HK-2 (cell line): ENCODE measurements around the gene DEFB123.

Source experiments
- DNase-seq: peaks from one replicate; pipeline ENCODE4 v3.0.0-alpha.2; 2018; ENCODE audit not compliant: unreplicated experiment

Gene DEFB123

DNA sequence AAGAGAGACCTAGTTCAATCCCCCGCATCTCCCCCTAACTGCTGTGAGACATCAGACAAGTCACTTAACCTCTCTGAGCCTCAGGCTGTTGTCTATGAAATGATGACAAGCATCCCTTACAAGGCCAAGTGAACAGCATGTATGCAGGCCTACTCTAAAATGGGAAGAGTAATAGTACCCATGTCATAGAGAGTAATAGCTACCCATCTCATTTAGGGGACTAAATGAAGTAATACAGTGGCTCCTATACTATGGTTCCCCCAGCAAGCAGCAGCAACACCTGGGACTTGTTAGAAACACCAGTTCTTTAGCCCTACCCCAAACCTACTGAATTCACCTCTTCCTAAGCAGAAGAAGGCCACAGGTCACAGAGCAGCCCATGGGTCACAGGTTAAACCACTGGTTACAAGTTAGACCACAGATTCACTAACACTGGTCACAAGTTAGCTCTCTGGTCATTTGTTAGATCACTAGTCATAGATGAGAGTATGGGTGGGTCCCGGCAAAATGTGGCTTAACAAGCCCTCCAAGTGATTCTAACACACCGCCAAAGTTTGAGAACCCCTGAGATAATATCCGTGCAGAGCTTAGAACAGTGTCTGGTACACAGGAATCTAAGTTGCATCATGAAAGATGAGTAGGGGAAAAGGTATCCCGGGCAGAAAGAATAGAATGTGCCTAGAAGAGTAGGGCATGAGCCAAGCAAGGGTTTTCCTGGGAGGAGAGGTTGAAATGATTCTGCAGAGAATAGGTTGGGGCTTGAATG lies 33.1 kb downstream of the DEFB123 start:
- DNase-seq = no peak

DNA sequence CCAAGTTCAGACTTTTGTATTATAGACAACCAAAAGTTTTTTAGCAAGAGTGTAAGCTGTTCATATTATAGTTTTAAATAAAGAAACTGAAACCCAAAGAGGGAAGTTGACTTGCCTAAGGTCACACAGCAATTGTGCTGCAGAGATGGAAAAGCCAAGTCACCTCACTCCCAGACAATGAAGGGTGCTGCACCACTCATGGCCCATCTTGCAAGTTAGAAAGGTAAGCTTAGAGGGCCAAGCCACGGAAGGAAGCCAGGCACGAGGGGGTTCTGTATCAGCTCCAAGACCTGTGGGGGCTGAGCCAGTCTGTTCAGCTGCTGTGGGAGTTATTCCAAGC lies 33.6 kb downstream of the DEFB123 start:
- DNase-seq = no peak

DNA sequence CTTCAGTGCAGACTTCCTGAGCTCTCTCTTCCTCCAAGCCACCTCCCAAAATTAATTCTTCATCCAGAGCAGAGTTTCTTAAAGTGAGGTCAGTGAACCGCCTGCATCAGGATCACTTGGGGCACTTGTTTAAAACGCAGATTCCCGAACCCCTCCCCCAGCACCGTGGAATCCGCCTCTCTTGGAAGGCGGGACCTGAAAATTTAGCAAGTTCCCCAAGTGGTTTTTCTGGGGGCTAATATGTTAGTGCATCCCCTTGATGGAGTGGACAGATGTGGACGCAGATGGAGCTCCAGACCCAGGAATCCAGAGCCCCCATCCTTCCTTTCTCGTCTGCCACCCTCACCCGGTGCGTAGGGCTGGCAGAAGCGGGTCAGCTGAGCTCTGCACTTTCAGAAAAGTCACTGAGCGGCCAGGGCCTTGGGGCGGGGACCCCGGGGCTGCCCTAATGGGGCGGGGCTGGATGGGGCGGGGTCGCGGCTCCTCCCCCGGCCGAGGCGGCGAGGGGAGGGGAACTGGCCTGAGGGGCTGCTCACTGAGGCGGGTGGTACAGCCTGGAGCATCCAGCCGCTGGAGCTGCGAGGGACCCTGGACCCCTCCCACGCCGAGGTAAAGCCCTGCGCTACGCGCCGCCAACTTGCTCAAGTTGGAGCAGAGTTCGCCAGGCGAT lies 34.5 kb downstream of the DEFB123 start, which contains the start of the genes DEFB124 and REM1:
Gene DEFB124, minus strand, starts transcription at position 370 of the 670 bp plus-strand sequence. CDS start 2,114 bp downstream, outside the sequence.
Gene REM1, plus strand, starts transcription at position 531 of the 670 bp plus-strand sequence. CDS start 1,158 bp downstream, outside the sequence.
- no peak for DNase-seq

DNA sequence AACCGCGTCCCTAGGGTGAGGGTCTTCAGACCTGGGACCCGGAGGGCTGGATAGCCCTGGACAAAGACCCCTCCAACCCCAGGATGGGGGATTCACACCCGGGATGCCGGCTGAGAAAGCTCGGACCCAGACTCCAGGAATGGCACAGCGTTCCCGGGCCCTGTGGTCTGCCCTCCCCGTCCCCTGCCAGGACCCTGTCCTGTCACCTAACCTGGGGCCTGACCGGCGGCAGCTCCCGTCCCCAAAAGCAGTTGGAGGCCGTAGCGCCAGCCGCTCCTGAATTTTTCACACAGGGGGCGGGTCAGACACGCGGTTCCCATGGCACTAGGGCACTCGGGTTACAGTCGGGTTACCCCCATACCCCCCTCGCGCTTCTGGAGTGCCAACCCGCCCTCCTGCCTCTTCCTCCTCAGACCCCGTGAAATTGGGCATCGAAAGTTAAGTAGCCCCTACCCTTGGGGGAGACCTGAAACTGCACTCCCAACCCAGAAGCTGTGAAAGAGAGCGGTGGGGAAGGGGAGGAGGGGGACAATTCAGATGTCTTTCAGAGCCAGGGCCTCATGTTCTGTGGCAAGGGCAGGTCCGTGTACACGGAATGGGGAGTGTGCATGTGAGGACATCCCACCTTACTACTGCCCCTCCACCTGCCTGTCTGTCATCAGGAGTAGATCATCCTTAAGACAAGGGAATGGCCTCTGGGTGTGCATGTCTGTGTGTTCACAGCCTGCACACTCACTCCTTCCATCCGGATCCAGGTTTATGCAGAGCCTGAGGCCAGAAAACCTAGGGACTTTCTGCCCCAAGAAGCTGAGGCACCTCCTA lies 35.3 kb downstream of the DEFB123 start:
- DNase-seq = no peak

DNA sequence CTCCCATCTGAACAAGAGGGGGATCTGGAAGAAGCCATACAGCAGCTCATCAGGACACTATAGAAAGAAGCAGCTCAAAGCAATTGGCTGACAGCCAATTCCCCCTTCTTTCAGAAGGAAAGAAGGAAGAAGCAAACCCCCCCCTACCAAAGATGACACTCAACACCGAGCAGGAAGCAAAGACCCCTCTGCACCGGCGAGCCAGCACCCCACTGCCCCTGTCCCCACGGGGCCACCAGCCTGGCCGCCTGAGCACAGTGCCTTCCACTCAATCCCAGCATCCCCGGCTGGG lies 35.8 kb downstream of the DEFB123 start:
- DNase-seq = no peak

DNA sequence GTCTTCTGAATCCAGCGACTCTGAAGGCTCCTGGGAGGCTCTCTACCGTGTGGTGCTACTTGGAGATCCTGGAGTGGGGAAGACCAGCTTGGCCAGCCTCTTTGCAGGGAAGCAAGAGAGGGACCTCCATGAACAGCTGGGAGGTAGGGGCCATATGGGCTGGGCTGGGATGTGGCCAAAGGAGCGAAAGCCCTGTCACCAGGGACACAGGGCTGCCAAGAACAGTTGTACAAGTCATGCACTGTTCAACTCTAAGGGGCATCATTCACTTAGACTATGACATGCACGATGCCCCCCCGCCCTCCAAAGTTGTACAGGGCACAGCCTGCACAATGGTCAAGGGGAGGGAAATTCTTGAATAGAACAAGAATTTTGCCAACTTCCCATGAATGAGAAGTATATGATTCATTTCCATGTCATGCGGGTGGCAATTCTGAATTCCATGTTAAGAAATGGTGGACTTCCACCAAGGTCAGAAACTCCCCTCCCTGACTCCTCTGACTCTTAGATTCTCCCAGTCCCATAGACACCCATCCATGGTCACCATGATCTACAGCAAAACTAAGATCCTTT lies 36.3 kb downstream of the DEFB123 start:
- DNase-seq = no peak

DNA sequence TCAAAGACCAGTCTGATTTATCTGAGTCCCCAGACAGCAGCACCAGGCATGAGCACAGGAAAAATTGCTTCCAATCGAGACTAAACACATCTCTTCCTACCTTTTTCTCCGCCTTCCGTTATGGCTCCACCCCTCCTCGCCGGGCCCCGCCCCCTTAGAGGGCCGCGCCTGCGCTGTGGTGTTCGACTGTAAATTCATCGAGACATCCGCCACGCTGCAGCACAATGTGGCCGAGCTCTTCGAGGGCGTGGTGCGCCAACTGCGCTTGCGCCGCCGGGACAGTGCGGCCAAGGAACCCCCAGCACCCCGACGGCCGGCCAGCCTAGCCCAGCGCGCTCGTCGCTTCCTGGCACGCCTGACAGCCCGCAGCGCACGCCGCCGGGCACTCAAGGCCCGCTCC lies 43.6 kb downstream of the DEFB123 start:
- DNase-seq = no peak

DNA sequence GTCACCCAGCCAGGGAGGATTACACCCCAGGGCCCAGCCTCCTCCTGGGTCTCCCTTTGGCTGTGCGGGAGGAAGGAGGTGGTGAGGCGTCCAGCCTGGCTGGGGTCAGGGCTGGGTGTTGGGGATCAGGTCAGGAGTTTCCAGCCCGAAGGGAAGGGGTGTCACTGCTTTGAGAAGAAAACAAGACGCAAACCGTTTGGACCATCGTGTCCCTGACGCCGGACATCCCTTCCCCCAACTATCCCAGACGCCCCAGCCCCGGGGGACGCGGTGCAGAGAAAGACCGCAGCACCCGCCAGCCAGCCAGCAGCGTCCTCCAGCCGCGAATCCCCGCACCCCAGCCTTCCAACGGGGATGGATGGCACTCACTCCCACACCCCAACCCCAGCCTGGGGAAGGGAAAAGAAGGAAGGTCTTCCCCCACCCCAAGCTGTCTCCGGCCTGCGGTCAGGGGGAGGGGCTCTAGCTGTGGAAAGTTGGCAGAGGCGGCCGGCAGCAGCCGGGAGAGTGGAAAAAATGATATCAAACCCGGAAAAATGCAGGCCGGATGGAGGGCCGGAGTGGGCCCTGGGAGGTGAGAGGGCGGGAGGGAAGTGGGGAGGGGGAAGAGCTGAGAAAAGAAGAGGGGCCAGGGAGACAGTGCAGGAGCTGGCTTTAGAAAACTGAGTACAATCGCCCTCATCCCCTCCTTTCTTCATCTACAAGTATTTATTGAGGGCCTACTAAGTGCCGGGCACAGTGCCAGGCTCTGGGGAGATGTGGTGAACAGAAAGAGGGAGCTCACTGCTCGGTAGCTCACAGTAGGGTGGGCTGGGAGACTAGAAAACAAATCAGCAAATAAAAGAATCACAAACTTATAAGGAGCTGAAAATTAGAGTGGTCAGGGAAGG lies 45.3 kb downstream of the DEFB123 start:
- peak; percentile 53 for DNase-seq

DNA sequence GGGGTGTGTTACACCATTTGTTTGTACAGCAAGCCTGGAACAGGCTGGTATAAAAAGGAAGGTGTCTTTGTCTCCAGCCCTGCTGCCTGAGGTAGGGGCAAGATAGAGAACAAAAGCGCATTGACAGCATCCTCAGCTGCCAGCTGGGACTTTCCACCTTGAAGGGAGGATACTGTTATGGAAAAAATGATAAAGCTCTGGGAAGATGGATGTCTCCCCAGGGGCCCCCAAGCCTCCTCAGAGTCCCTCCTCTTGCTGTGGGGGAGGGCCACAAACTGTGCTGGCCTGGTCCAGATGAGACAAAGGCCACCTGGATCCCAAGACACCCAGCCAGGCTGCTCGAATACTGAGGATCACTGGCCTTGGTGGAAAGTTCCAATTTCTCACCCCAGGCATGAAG lies 47.7 kb downstream of the DEFB123 start:
- DNase-seq = no peak

DNA sequence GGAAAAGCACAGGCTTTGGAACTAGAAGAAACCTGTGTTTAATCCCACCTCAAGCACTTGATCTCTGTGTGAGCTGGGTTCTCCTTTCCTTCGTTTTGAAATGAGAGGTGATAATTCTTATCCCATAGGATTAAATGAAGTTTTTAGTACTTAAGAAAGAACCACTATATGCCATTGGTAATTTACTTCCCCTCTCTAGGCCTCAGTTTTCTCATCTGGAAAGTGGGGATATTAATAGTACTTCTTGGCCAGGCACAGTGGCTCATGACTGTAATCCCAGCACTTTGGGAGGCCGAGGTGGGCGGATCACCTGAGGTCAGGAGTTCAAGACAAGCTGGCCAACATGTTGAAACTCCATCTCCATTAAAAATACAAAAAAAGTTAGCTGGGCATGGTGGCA lies 48.7 kb downstream of the DEFB123 start:
- no peak for DNase-seq

DNA sequence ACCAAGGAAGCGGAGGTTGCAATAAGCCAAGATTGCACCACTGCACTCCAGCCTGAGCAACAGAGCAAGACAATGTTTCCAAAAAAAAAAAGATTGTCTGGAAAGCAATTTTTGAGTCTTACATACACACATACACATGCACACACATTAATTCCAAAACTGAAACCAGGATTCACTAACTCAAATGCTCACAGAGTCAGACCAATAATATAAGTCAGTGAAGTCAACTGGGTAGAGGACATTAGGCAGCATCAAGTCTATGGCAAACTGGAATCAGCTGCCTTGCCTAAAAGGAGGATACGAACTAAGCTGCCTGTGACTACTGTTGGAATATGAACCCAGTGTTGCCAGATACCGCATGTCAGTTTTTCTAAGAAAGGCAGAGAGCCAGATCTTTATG lies 50.3 kb downstream of the DEFB123 start:
- no peak for DNase-seq

DNA sequence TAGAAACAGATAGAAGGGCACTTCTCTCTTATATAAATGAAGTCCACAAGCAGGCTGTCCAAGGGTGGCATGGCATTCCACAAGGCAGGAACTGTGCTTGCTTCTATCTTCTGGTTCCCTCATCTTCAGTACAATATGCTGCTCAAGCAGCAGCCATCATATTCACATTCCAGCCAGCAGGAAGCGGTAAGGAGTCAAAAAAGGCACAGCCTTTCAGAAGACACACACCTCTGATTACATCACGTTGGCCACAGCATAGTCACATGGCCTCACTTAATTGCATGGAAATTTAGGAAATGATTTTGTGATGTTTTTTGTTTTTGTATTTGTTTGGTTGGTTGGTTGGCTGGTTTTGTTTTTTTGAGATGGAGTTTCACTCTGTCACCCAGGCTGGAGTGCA lies 53.7 kb downstream of the DEFB123 start:
- no peak for DNase-seq

DNA sequence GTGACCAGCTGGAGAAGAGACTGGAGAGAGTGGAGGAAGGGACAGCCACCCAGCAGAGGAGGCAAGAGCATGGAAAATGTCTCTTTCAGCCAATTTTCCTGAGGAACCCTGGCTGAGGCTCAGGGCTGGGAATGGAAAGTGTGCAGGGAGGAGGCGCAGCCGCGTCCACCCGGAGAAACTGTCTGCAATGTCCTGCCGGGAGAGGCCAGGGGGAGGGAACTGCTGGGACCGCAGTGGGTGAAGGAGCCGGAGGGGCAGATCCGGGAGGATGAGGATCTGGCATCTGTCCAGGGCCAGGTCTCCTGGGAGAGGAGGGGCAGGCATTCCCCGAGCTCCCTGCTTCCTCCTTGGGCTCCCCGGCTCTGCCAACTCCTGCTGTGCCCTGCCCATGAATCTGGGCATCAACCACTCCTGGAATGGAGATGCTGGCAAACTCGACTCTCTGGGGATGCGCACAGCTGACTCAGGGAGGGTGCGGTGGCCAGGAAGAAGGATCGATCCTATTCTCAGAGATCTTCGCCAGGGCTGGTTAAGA lies 56.4 kb downstream of the DEFB123 start:
- DNase-seq = no peak

DNA sequence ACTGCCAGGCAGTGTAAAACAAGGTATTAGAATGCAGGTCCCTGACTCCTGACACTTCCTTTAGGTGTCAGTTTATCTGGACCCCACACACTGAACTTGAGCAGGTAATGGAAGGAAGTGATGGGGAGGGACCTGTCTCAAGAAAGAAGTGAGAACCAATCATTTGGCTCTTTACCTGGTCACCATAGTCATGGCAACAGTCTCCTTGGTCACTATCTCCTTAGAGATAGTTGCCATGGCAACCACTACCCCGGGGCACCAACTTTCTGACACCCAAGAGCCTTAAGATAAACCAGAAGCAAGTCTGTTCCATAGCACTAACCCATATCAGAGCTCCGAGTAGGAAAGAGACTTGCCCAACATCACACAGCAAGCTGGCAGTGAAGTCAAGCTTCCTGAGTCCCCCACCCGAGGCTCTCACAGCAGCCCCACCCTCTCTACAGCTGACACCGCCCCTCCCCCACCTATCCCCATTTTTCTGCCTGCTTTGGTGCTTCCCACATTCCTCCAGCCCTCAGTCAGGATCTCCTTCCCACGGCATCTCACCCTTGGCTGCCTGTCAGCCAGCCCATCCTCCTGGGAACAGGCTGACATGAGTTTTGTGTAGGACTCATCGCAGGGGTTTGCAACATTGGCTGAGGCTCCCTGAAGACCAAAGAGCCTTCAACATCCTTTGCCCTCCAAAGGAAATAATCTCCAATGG lies 57.6 kb downstream of the DEFB123 start:
- no peak for DNase-seq
